ENCODE data around the gene AFDN.

DNA sequence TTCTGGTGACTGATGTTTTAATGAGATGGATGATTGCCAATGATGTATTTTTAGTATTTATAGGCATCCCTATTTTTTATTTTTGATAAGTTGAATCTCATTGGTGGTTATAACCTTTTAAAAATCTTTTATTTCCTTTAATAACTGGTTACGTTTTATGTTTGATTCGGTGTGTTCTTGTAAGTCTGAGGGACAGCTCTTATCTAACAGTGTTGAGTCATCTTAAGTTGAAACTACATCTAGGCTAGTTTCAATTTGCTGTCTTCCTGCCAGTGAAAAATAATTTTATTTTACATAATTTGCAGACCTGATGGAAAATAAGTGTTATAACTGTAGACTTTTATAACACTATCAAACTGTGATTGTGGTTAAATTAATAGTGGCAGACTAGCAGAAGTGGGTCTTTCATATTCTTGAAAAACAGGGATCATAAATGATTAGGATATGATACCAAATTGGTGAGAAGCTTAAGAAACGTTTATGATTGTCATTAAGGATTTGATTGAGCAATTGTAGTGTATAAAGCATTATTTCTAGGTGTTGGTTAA, 4.6 kb downstream of the AFDN start:
- no peak for TF ChIP-seq POLR2A (IDR thresholded peaks at IDR 0.05)
- TF ChIP-seq, protein P1, sequence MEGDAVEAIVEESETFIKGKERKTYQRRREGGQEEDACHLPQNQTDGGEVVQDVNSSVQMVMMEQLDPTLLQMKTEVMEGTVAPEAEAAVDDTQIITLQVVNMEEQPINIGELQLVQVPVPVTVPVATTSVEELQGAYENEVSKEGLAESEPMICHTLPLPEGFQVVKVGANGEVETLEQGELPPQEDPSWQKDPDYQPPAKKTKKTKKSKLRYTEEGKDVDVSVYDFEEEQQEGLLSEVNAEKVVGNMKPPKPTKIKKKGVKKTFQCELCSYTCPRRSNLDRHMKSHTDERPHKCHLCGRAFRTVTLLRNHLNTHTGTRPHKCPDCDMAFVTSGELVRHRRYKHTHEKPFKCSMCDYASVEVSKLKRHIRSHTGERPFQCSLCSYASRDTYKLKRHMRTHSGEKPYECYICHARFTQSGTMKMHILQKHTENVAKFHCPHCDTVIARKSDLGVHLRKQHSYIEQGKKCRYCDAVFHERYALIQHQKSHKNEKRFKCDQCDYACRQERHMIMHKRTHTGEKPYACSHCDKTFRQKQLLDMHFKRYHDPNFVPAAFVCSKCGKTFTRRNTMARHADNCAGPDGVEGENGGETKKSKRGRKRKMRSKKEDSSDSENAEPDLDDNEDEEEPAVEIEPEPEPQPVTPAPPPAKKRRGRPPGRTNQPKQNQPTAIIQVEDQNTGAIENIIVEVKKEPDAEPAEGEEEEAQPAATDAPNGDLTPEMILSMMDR (IDR thresholded peaks at IDR 0.05), result no peak

All from thyroid gland (tissue), 4 donors.